ENCODE results near the gene NOLC1.

NOLC1 gene

DNA sequence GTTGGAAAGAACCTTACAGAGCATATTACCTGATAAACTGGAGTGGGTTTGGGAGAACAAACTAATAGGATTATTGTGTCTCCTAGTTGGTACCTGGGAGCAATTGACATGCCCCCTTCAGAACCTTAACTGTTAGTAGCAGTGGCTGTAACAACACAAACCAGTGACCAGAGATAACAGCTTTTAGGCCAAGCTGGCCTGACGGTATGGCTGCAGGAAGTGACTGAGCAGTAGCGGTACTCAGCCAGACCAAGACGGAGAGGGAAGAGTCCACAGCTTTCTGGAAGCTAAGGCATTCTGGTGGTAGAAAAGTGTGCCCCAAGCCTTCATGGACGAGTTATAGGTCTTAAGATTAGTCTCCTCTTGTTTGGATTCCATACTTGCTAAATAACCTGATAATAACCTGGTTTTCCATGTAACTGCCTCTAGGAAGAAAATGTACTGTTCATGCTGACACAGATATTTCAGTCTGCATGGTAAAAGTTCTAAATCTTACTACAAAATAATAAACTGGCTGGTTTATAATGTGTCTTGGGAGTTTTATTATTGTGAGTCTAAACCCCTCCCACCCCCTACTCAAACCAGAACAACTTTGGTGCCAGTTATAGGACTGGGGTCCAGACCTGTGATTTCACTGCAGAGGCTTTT is 11.3 kb downstream of the NOLC1 start:
- DNase-seq (ENCODE audit: low spot score) (no peak), ATAC-seq (ENCODE audit: low read depth) (no peak)
- Histone ChIP-seq H3K9me3 (ENCODE audit: severe bottlenecking) (no peaks in the 10 kb centered on the region), H3K36me3 (ENCODE audit: low read depth) (peaks cover 60% of the 10 kb centered on the region), H3K27ac (ENCODE audit: poor library complexity, severe bottlenecking) (no peak overlapping the region), H3K27me3 (ENCODE audit: insufficient read depth, poor library complexity, severe bottlenecking) (no peaks in the 10 kb centered on the region), H3K4me1 (ENCODE audit: insufficient read depth, poor library complexity, severe bottlenecking) (no peaks in the 10 kb centered on the region), H3K4me3 (ENCODE audit: severe bottlenecking) (no peak overlapping the region)
- TF ChIP-seq CTCF (IDR thresholded peaks at IDR 0.05; ENCODE audit: poor library complexity, severe bottlenecking), result no peak

DNA sequence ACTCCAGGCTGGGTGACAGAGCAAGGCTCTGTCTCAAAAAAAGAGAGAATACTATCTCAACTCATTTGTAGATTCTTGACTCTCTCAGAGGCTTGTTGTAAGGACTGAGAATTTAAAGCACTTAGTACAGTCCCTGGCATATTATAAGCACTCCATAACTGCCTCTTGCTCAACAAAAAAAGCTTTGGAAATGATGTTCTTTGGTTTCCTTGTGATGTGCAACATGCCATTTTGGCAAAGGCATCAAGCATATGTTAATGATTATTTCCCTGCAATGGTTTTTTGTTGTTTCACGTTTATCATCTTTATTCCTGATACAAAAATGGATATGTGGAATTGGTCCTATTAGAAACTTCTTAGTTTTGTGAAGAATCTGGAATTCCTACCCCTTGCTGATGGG is 15.7 kb downstream of the NOLC1 start:
- TF ChIP-seq CTCF (IDR thresholded peaks at IDR 0.05; ENCODE audit: poor library complexity, severe bottlenecking), result no peak
- no peak for DNase-seq (ENCODE audit: low spot score)
- H3K4me1 ChIP-seq (ENCODE audit: insufficient read depth, poor library complexity, severe bottlenecking), result no peaks in the 10 kb centered on the region
- H3K9me3 ChIP-seq (ENCODE audit: severe bottlenecking), result no peaks in the 10 kb centered on the region
- ATAC-seq (ENCODE audit: low read depth), result no peak
- no peak overlapping the region for H3K4me3 ChIP-seq (ENCODE audit: severe bottlenecking)
- H3K27ac ChIP-seq (ENCODE audit: poor library complexity, severe bottlenecking), result no peak overlapping the region
- no peaks in the 10 kb centered on the region for H3K27me3 ChIP-seq (ENCODE audit: insufficient read depth, poor library complexity, severe bottlenecking)
- peaks cover 16% of the 10 kb centered on the region for H3K36me3 ChIP-seq (ENCODE audit: low read depth)

- Histone ChIP-seq H3K27ac (ENCODE audit: poor library complexity, severe bottlenecking) (no peak overlapping the region), H3K36me3 (ENCODE audit: low read depth) (no peaks in the 10 kb centered on the region), H3K4me3 (ENCODE audit: severe bottlenecking) (no peak overlapping the region), H3K4me1 (ENCODE audit: insufficient read depth, poor library complexity, severe bottlenecking) (no peaks in the 10 kb centered on the region), H3K27me3 (ENCODE audit: insufficient read depth, poor library complexity, severe bottlenecking) (no peaks in the 10 kb centered on the region), H3K9me3 (ENCODE audit: severe bottlenecking) (no peaks in the 10 kb centered on the region)
- ATAC-seq (ENCODE audit: low read depth), result no peak
- DNase-seq (ENCODE audit: low spot score), result no peak
- no peak for TF ChIP-seq CTCF (IDR thresholded peaks at IDR 0.05; ENCODE audit: poor library complexity, severe bottlenecking)
Observed at GRCh38 chr10:102170602-102171001, 18.4 kb downstream of the NOLC1 start.

- TF ChIP-seq CTCF (IDR thresholded peaks at IDR 0.05; ENCODE audit: poor library complexity, severe bottlenecking), result no peak
Observed at GRCh38 chr10:102172288-102172687, 20.1 kb downstream of the NOLC1 start.

GRCh38 chr10:102175415-102175814 is 23.2 kb downstream of the NOLC1 start:
- TF ChIP-seq CTCF (IDR thresholded peaks at IDR 0.05; ENCODE audit: poor library complexity, severe bottlenecking), result no peak
- no peak for DNase-seq (ENCODE audit: low spot score)
- no peak overlapping the region for H3K27ac ChIP-seq (ENCODE audit: poor library complexity, severe bottlenecking)
- H3K9me3 ChIP-seq (ENCODE audit: severe bottlenecking), result no peaks in the 10 kb centered on the region
- ATAC-seq (ENCODE audit: low read depth), result no peak
- H3K4me3 ChIP-seq (ENCODE audit: severe bottlenecking), result no peak overlapping the region
- no peaks in the 10 kb centered on the region for H3K36me3 ChIP-seq (ENCODE audit: low read depth)
- H3K4me1 ChIP-seq (ENCODE audit: insufficient read depth, poor library complexity, severe bottlenecking), result no peaks in the 10 kb centered on the region
- H3K27me3 ChIP-seq (ENCODE audit: insufficient read depth, poor library complexity, severe bottlenecking), result no peaks in the 10 kb centered on the region

More at GRCh38 chr10:102172288-102172687, 20.1 kb downstream of the NOLC1 start:
- Histone ChIP-seq H3K36me3 (ENCODE audit: low read depth) (no peaks in the 10 kb centered on the region), H3K4me1 (ENCODE audit: insufficient read depth, poor library complexity, severe bottlenecking) (no peaks in the 10 kb centered on the region), H3K27ac (ENCODE audit: poor library complexity, severe bottlenecking) (no peak overlapping the region), H3K4me3 (ENCODE audit: severe bottlenecking) (no peak overlapping the region), H3K27me3 (ENCODE audit: insufficient read depth, poor library complexity, severe bottlenecking) (no peaks in the 10 kb centered on the region), H3K9me3 (ENCODE audit: severe bottlenecking) (no peaks in the 10 kb centered on the region)
- ATAC-seq (ENCODE audit: low read depth), result no peak
- no peak for DNase-seq (ENCODE audit: low spot score)

Data from RWPE2 (cell line).